ENCODE data around the gene ADAMTS8.

Gene ADAMTS8

DNA sequence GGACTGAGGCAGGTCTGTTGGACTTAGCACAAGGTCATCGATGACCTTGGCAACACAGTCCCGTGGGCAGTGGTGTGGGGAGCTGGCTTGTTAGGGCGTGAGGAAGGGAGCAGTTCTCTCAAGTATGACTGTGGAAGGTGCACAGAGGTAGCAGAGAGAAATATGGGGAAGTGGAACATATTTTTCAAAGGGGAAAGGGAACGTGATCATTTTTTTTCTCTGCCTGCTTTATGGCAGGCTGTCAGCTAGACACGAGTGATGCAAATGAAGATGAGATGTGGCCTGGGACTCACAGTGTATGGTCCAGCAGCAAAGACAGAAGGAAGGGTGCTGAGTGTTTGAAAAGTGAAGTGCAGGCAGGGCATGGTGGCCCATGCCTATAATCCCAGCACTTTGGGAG lies 30.6 kb downstream of the ADAMTS8 start:
- DNase-seq (ENCODE audit: low read depth, low spot score) = no peak

DNA sequence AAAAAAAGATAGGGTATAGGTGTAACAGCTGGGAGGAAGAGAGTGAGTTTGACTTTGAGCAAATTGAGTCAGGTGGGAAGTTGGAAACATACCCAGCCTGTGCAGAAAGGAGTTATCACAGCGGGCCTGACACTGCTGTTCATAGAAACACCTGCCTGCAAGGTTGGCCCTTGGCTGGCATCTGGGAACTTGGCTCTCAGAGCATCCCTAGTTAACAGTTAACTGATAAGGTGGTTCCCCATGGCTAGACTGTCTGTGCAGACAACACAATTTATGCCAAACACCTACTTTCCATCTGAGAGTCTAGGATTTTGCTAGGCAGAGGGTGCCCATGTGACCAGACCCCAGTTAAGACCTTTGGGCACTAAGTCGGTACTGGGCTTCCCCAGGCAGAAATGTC lies 31.4 kb downstream of the ADAMTS8 start:
- DNase-seq (ENCODE audit: low read depth, low spot score) = no peak

DNA sequence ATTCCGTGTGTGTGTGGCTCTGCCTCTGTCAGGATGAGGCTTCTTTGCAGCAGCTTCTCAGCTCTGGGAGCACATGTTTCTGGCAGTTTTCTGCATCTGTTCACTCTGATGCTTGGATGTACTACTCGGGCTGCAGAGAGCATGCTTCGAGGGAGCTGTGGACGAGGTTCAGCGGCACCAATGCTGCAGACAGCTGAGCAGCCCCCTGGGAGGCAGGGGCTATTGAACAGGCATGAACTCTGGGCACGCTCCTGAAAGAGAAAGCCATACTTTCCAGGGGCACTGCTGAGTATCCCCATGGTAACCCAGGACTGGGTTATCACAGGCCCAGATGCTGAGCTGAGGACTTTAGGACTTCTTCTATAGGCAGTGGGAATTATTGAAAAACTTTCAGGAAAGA lies 33.8 kb downstream of the ADAMTS8 start:
- no peak for DNase-seq (ENCODE audit: low read depth, low spot score)

DNA sequence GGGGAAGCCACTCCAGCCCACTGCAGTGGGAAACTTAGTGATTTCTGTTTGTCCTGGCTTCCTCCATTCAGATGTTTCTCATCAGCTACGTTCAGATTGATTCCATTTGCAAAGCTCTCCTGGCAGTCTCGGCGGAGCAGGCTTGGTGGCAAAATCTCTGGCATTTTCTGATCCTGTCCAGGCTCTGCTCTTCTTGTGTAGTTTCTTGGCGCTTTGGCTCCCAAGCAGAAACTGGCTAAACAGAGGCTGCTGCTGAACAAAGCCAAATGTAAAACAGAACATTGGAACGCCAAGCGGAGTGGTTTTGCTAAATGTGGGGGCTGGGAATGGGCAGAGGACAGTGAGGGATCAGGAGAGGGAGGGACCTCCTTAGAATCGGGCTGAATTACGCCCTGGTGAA lies 36.7 kb downstream of the ADAMTS8 start:
- no peak for DNase-seq (ENCODE audit: low read depth, low spot score)

DNA sequence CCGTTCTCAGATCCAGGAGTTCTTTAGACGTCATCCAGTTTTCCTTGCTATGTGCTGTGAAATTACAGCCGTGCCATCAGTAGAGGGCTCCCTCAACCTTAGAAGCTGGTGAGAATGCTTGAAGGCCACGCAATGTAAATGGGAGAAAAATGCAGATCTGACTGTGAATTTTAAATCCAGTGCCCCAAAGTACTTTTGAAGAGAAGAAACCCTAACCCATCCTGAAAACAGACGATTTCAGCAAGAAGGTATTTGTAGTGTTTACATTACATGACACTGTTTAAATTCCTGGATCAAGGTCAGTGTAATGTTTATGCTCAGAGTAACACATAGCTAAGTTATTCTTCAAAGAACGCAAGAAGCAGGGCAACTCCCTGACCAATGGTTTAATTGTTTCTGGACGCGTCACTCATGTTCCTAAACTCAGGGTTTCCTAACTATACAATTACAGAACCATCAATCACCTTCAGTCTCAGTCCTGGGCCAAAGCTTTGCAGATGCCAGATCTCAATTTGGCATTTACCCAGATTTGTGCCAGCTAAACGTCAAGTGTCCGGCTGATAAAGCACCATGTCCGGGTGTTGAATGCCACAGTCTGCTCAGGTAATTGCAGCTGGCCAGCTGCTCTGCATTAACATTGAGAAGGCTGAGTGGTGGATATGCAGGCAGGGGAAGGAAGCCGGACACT lies 38.2 kb downstream of the ADAMTS8 start:
- peak; percentile 78 for DNase-seq (ENCODE audit: low read depth, low spot score)

DNA sequence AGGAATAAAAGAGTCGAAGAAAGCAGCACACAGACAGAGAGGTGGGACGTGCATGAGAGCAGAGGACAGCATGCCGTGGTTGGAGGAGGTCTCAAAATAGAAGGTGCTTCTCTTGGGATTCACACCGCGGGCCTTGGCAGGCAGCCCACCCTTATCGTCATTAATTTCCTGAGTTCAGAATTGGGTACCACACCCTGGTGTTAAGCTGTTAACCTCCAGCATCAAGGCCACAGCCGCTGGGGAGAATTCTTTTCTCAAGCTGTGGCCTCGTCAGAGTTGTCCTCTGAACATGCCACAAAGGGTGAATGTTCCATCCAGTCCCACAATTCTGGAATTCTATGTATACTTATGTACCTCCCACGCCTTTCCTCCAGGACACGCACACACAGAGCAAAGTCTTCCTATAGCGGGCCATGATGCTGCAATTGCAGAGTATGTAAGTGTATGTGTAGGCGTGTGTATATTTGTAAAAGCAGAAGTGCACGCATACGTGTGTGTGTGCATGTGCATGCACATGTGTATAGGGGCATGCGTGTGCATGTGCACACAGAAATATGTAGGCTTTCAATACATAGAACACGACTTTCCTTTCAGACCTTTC lies 39.0 kb downstream of the ADAMTS8 start:
- no peak for DNase-seq (ENCODE audit: low read depth, low spot score)

DNA sequence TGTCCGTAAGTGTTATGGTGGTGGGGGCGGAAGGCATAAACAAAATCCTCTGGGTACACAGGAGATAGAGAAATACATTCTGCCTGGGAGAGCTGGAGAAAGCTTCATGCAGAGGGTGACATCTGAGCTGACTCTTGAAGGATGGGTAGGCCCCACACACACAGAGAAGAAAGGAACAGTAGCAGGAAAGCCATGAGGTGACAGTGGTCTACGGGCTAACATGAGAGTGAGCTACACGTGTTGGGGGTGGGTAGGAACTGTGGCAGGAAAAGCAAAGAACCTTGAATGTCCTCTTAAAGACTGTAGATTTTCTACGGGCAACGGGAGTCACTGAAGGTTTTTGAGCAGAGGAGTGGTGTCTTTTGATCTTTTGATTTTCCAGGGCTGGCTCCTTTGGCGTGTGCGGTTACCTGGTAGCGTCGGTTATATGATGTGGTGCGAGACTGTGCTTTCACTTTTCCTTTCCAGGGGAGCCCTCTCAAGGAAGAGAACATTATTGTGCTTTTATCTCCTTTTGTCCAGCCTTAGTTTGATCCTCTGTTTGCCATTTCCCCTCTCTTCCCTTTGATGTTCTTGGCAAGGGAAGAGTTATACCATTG lies 39.7 kb downstream of the ADAMTS8 start:
- DNase-seq (ENCODE audit: low read depth, low spot score) = no peak

DNA sequence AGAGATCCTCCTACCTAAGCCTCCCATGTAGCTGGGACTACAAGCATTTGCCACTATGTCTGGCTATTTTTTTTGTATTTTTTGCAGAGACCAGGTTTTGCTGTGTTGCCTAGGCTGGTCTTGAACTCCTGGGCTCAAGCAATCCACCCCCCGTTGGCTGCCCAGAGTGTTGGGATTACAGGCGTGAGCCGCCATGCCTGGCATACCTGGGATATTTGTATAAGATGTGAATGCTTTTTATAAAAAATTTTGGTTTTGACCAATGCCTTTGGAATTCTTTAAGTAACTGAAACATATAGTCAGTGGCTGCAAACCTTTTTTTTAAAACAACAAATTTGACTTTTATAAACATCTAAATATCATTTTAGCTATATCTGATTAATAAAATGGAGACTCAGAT lies 42.4 kb downstream of the ADAMTS8 start:
- DNase-seq (ENCODE audit: low read depth, low spot score) = no peak

DNA sequence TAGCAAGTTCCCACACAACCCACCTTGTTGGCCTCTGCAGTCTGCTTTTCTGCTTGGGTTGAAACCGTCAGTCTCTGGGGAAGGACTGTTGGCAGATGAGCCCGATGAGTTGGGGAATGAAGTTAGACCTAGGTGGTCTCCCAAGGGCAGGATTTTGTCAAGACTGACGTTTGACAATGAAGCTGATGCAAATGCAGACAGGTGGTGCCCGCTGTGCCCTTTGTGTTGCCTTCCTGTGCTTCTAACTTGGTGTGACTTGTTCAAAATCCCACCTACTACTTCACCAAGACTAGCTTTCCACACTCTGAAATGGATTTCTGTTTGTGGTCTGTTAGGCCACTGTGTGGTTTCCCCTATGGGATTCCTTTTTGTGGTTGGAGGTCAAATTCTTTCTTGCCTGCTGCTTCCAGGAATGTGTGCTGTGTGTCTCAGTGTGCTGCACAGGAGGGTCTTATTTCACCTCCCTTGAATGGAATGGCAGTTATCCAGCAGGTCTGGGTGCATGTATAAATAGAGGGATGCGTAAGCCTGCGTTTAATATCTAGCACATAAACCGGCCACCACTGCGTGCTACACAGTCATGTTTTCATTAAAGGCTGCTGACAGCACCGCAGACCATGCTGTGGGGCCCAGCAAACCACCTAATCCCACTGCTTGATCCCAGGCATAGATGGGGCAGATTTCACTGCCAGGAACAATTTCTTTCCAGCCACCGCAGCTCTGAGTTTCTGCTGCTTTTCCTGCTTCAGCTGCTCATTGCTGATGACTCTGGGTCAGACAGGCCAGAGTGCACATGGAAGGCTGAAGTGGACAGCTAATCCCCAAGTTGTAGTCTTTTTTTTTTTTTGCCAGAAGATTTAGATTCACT lies 44.8 kb downstream of the ADAMTS8 start:
- peak; percentile 96 for DNase-seq (ENCODE audit: low read depth, low spot score)

DNA sequence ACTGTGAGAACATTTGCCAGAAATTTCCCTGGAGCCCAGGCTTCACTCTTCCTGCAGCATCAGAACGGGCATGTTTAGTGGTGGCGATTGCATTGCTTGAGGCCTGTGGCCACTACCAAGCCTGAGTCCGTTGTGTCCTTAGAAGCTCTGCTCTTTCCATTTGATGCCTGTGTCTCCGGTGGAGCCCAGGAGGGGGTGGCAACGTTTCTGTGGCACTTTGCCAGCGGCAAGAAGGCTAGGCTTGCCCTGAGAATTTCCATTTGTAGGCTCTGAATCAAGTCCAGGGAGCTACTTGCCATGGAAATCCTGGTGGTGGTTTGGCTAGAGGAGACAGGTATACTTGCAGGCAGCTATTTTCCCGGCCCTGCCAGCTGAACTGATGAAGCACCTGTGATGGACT lies 47.1 kb downstream of the ADAMTS8 start:
- DNase-seq (ENCODE audit: low read depth, low spot score) = peak; percentile 37

DNA sequence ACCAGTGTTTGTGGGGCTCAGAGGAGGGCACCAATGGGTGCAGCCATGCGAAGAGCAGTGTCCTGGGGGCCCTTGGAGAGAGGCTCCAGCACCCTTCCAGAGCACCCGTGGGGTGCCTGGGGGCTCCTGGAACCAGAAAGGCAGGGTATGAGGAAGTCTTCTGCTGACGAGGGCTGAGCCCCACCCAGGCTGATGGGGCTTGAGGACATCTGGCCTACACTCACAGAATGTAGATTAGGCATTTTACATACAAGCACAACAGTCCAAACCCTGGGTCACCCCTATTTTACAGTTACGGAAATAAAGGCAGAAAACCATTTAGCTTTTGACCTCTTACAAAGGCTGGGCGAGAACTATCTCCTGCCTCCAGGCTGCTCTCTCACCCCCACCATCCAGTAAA lies 47.6 kb downstream of the ADAMTS8 start:
- no peak for DNase-seq (ENCODE audit: low read depth, low spot score)

DNA sequence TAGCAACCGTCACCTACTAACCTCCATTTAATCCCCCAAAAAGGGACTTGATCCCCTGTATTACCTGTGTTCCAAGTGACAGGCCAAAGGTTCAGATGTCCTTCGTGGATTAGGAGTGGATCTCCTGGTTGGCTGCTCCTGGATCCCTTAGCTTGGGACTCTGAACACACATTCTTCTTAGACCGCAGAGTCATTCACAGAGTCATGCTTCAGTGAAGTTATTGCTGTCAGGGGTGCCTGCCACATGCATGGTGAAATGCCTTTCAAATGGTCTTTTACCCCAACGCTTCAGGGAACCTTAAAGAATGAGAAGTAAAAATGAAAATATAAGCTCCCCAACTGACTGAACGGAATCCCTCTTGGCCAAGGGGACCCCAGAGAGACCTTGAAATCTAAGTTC lies 49.1 kb downstream of the ADAMTS8 start:
- no peak for DNase-seq (ENCODE audit: low read depth, low spot score)

DNA sequence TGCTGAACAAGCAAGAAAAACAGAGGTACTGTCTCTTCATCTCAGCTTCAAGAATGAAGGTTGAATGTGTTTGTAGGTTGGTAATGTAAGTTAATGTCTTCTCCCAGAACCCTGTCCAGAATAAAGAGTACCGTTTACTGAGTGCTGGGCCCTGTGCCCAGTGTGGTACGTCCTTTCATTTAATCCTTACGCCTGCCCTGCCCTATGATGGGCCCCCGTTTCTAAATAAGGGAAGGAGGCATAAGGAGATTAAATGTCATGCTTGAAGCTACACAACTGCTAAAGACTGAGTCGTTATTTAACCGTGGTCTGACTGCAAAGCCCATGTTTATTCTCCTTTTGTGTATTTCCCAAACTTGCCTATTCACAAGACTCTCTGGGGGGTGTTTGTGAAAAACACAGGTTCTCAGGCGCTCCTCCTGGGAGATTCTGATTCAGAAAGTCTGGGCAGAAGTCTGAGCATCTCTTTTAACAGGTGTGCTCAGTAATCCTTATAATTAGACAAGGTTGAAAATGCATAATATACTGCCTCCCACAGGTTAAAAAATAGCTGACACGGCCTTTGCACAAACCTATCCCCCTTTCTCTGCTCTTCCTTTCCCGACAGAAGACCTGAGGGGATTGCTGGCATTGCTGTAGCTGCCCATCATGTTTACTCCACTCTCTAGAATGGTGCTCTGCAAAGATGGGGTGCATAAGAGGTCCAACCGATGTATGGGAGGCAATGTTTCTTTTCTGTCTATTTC lies 57.4 kb downstream of the ADAMTS8 start:
- DNase-seq (ENCODE audit: low read depth, low spot score) = no peak

DNA sequence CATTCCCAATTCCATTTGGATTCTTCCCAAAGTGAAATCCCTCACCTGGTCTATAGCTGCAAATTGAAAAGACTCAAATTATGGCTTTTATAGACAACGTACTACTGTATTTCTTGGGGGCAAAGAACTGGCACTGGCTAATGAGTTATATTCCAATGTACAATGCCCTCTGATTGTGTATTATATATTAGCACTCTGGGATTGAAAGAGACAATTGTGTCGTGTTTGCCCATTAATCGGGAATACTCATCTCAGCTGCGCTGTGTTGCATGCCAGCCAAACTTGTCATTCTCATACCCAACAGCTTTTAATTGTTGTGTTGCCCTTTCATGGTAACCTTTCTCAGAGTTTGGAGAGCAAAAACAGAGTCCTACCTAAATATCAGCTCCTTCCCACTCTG lies 58.7 kb downstream of the ADAMTS8 start:
- no peak for DNase-seq (ENCODE audit: low read depth, low spot score)

DNA sequence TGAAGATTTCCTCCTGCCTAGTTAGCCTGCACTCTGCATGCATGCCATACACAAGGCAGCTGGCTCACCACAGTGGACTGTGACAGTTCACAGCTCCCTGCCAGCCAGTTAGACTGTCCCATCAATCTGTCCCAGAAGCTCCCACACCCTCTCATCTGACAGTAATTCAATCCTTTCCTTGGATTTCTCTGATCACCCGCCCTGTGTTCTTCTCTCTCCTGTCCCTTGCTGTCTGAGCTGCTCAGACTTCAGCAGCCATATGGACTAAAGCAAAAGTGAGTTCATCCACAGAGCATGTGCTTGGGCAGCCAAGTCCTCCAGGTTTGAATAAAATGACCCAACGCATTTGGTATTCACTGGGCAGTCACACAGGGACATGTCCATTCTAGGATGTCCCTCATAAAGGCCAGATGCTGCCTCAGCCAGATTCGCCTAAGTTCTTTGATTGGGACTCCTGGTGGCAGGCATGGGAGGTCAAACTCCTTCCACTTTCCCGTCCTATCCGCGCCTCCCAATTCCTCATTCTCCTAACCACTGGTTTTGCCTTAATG lies 59.2 kb downstream of the ADAMTS8 start:
- no peak for DNase-seq (ENCODE audit: low read depth, low spot score)

DNA sequence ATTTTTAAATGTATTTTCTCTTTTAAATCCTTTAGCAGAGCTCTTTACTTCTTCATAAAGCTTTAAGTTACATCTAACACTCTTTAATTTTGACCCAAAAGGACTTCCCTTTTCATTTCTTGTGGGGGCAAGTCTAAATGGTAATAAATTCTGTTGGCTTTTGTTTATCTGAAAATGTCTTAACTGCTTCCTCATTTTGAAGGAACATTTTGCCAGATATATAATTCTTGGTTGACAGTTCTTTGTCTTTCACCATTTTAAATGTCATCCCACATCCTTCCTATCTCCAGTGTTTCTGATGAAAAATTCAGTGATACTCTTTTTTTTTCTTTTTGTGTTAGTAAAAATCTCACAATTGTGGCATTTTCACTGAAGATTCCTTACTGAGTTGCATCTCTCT lies 69.0 kb downstream of the ADAMTS8 start:
- no peak for DNase-seq (ENCODE audit: low read depth, low spot score)

DNA sequence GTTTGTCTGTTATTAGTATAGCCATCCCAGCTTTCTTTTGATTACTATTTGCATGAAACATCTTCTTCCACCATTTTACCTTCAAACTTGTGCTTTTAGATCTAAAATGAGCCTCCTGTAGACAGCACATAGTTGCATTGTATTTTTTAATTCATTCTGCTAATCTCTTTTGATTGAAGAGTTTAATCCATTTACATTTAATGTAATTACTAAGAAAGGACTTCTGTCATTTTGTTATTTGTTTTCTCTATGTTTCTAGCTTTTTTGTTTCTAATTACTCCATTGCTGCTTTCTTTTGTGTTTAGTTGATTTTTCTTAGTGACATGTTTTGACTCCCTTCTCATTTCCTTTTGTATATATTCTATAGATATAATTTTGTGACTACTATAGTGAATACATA lies 70.0 kb downstream of the ADAMTS8 start:
- no peak for DNase-seq (ENCODE audit: low read depth, low spot score)
